GM12864 (cell line): ENCODE data around the gene TNIK.

Experiments used
- DNase-seq: peaks from one replicate; pipeline ENCODE4 v3.0.0-alpha.2; 2011; ENCODE audit warnings: low read depth
- H3K4me3 ChIP-seq: 2 replicates; pipeline ENCODE4 v1.5.1; 2011; ENCODE audit warnings: mild to moderate bottlenecking, low read depth, low read length, control low read depth
- CTCF ChIP-seq: IDR thresholded peaks from 2 replicates; pipeline ENCODE4 v1.5.1; 2011; ENCODE audit warnings: low read depth, mild to moderate bottlenecking, moderate library complexity, low read length, control low read depth, inconsistent platforms; ENCODE audit errors: missing control alignments

Gene TNIK

GRCh38 chr3:171345107-171345843 is 114.9 kb downstream of the TNIK start:
- no peak overlapping the region for H3K4me3 ChIP-seq
- TF ChIP-seq CTCF = no peak
- DNase-seq = no peak

GRCh38 chr3:171343693-171344092 is 116.5 kb downstream of the TNIK start:
- TF ChIP-seq CTCF = no peak
- H3K4me3 ChIP-seq = no peak overlapping the region
- DNase-seq = no peak

- TF ChIP-seq CTCF = no peak
- H3K4me3 ChIP-seq = no peak overlapping the region
- DNase-seq = no peak
Observed at GRCh38 chr3:171342783-171343420, 117.3 kb downstream of the TNIK start.

- H3K4me3 ChIP-seq = no peak overlapping the region
- no peak for DNase-seq
- no peak for TF ChIP-seq CTCF
Observed at GRCh38 chr3:171342200-171342599, 118.0 kb downstream of the TNIK start.

- no peak for DNase-seq
- no peak for TF ChIP-seq CTCF
- no peak overlapping the region for H3K4me3 ChIP-seq
Observed at GRCh38 chr3:171340434-171340833, 119.8 kb downstream of the TNIK start.

GRCh38 chr3:171339598-171339997 is 120.6 kb downstream of the TNIK start:
- DNase-seq = no peak
- no peak for TF ChIP-seq CTCF
- H3K4me3 ChIP-seq = no peak overlapping the region

- TF ChIP-seq CTCF = no peak
- H3K4me3 ChIP-seq = no peak overlapping the region
- no peak for DNase-seq
Observed at GRCh38 chr3:171336406-171336805, 123.8 kb downstream of the TNIK start.
